Activated CD4-positive, alpha-beta T cell treated with anti-CD3 and anti-CD28 coated beads, Interleukin-2, amount 10 ng/mL, durations not matched to agents 7 days and 5 days (primary cell): ENCODE measurements around the gene OSBPL1A. TPM values are rescaled to one million over a fixed set of nuclear protein-coding genes. Genes with fewer than 3 reads are reported as not detected.

Source experiments
- CTCF ChIA-PET: fragments of 350-600 bp; sonication (Branson Sonifier 250); formaldehyde crosslinking; loops from one replicate; lab custom pipeline; 2021; ENCODE audit warnings: antibody characterized with exemption; lab: Charles Lee
- POLR2A ChIA-PET: fragments of 350-600 bp; sonication (Branson Sonifier 250); formaldehyde crosslinking; loops from one replicate; lab custom pipeline; 2021; ENCODE audit warnings: antibody characterized with exemption; lab: Charles Lee
- DNase-seq: peaks from one replicate; pipeline ENCODE4 v3.0.0-alpha.2; 2020
- H3K27ac Mint-ChIP-seq: one replicate; pipeline ENCODE4 v1.8.0; 2021; ENCODE audit warnings: mild to moderate bottlenecking, moderate library complexity, mixed read lengths
- H3K27me3 Mint-ChIP-seq: one replicate; pipeline ENCODE4 v1.8.0; 2021; ENCODE audit warnings: mixed read lengths
- H3K36me3 Mint-ChIP-seq: one replicate; pipeline ENCODE4 v1.8.0; 2021; ENCODE audit warnings: low read depth, mixed read lengths
- H3K4me1 Mint-ChIP-seq: one replicate; pipeline ENCODE4 v1.8.0; 2021; ENCODE audit warnings: mixed read lengths
- H3K4me3 Mint-ChIP-seq: one replicate; pipeline ENCODE4 v1.8.0; 2021; ENCODE audit warnings: mild to moderate bottlenecking, moderate library complexity, mixed read lengths
- H3K9me3 Mint-ChIP-seq: one replicate; pipeline ENCODE4 v1.8.0; 2021; ENCODE audit warnings: mixed read lengths
- total RNA-seq, 2 experiments: library from RNA; stranded (reverse); gene quantifications; one replicate each; pipeline ENCODE4 v1.2.3, GENCODE V29; 2021

The OSBPL1A gene
- total RNA-seq, 2 experiments from 2014 or later: 1.00 to 1.4 TPM

DNA sequence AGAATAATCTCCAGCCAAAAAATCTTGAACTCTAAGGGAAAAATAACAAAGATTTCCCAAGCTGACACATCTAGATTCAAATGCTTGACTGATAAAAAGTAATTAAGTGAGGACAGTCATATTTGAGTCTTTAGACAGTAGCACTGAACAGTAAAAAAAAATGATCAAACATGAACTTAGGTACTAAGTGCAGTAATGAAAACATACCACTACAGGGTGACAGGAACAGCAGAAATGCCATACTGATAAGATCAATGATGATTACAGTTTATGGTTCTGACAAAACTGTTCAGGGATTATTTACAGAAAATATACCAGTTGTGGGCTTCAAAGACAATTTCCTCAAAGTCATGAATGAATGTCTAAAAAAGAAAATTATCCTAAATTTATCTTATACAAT is 80.3 kb downstream of the OSBPL1A start:
- DNase-seq: no peak
- ChIA-PET CTCF (no interaction called here), POLR2A (no interaction called here)
- H3K36me3 Mint-ChIP-seq: no peaks in the 10 kb centered on the region
- no peak overlapping the region for H3K27ac Mint-ChIP-seq
- H3K4me1 Mint-ChIP-seq: no peaks in the 10 kb centered on the region
- no peak overlapping the region for H3K4me3 Mint-ChIP-seq
- H3K27me3 Mint-ChIP-seq: no peaks in the 10 kb centered on the region
- H3K9me3 Mint-ChIP-seq: no peaks in the 10 kb centered on the region

DNA sequence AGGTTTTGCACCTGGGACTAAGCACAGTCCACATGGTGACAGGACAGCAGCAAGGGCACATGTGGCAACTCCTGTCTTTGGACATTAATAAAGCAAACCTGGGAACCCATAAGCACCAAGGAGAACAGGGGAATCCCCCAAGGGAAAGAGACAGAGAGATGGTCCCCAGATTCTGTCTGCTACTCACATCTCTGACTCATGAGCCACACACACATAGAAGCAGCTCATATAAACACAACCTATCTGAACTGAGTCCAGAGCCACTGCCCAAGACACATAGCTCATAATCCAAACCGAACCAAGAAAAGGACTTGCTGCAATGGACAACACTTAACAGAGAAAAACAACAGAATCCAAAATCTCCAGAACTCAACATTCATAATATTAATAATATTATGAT is 82.5 kb downstream of the OSBPL1A start:
- Mint-ChIP-seq H3K27me3 (no peaks in the 10 kb centered on the region), H3K27ac (no peak overlapping the region), H3K4me3 (no peak overlapping the region), H3K4me1 (no peaks in the 10 kb centered on the region), H3K9me3 (no peaks in the 10 kb centered on the region), H3K36me3 (no peaks in the 10 kb centered on the region)
- DNase-seq: no peak
- ChIA-PET POLR2A (interaction anchor here (0.5 kb wide), 1 partner anchor 937 kb away, joined by 3 read pairs; no protein-coding TSS in a partner anchor), CTCF (no interaction called here)

DNA sequence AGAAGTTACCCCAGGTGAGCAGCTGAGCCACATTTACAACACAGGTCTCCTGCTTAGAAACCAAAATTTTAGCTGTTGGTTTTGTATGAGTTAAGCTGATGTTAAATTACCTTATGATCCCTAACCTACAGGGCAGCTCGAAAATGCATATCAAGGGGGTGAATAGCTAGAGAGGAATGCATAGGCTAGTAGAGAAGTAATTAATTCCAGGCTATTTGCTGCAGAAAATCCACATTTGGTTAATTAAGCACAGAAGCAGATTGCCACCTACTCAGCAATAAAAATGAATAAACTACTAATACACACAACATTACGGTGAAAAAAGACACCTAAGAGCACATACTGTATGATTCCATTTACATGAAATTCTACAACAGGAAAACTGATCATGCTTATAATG is 91.4 kb downstream of the OSBPL1A start:
- ChIA-PET POLR2A (no interaction called here), CTCF (no interaction called here)
- Mint-ChIP-seq H3K36me3 (no peaks in the 10 kb centered on the region), H3K27ac (no peak overlapping the region), H3K9me3 (no peaks in the 10 kb centered on the region), H3K4me1 (no peaks in the 10 kb centered on the region), H3K4me3 (no peak overlapping the region), H3K27me3 (no peaks in the 10 kb centered on the region)
- no peak for DNase-seq

DNA sequence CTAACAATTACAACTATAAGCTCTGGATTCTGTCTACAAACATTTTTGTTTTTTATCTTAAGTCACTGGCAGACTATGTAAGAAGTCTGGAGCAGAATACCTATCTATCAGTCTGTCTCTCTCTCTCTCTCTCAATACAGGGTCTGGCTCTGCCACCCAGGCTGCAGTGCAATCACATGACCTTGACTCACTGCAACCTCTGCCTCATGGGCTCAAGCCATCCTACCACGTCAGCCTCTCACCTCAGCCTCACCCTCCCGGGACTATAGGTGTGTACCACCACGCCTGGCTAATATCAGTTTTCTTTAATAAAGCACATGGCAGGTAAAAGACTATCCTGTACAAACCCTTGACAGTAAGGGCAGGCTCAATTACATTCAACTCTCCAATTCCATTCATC is 96.9 kb downstream of the OSBPL1A start:
- Mint-ChIP-seq H3K27me3 (peaks cover 3% of the 10 kb centered on the region), H3K27ac (no peak overlapping the region), H3K9me3 (no peaks in the 10 kb centered on the region), H3K4me1 (no peaks in the 10 kb centered on the region), H3K4me3 (no peak overlapping the region), H3K36me3 (no peaks in the 10 kb centered on the region)
- no peak for DNase-seq
- CTCF ChIA-PET: no interaction called here
- POLR2A ChIA-PET: no interaction called here

DNA sequence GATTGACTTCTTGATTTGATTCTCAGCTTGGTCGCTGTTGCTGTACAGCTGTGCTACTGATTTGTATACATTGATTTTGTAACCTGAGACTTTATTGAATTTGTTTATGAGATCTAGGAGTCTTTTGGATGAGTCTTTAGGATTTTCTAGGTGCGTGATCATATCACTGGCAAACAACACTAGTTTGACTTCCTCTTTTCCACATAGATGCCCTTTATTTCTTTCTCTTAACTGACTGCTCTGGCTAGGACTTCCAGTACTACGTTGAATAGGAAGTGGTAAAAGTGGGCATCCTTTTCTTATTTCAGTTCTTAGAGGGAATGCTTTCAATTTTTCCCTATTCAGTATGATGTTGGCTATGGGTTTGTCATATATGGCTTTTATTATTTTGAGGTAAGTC is 101.3 kb downstream of the OSBPL1A start:
- ChIA-PET POLR2A (no interaction called here), CTCF (no interaction called here)
- no peaks in the 10 kb centered on the region for H3K4me1 Mint-ChIP-seq
- no peaks in the 10 kb centered on the region for H3K9me3 Mint-ChIP-seq
- no peak overlapping the region for H3K4me3 Mint-ChIP-seq
- DNase-seq: no peak
- no peaks in the 10 kb centered on the region for H3K36me3 Mint-ChIP-seq
- H3K27me3 Mint-ChIP-seq: peaks cover 5% of the 10 kb centered on the region
- H3K27ac Mint-ChIP-seq: no peak overlapping the region

DNA sequence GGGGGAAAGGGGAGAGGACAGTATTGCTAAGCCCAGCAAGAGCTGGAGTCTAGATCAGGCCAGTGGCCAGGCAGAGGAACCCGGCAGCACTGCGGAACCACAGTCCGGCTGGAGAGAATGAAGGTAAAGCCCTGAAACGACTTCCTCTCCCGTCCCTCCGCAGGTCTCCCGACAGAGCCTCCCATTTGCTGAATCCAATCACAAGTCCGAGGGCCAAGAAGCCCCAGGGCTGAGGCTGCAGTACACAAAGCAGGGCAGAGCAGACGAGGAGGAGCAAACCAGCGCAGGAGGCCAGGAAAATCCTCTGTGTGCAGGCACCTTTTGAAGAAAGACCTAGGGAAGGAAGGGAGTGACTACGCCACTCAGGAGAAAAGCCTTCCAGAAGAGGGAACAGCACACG is 104.4 kb downstream of the OSBPL1A start:
- Mint-ChIP-seq H3K4me3 (no peak overlapping the region), H3K9me3 (no peaks in the 10 kb centered on the region), H3K4me1 (no peaks in the 10 kb centered on the region), H3K27ac (no peak overlapping the region), H3K27me3 (peaks cover 5% of the 10 kb centered on the region), H3K36me3 (no peaks in the 10 kb centered on the region)
- no peak for DNase-seq
- ChIA-PET POLR2A (no interaction called here), CTCF (no interaction called here)

DNA sequence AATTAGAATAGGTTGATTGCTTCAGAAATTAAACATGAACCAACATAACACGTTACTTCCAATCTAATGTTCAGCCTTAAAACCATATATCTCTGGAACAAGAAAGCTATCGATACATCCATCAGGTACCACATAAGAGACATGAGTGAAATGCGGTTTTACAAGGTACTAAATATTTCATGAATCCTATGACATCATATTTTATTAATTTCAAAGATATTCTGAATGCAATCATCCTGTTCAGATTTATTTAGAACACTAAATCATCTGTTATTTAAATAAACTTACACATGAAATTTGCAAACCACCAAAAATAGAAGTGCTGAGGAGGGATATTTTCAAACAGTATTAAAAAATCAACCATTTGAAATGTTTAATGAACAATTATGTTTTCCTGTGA is 119.0 kb downstream of the OSBPL1A start:
- POLR2A ChIA-PET: no interaction called here
- no peaks in the 10 kb centered on the region for H3K9me3 Mint-ChIP-seq
- peaks cover 4% of the 10 kb centered on the region for H3K27me3 Mint-ChIP-seq
- H3K4me1 Mint-ChIP-seq: no peaks in the 10 kb centered on the region
- H3K4me3 Mint-ChIP-seq: no peak overlapping the region
- CTCF ChIA-PET: no interaction called here
- H3K27ac Mint-ChIP-seq: no peak overlapping the region
- no peaks in the 10 kb centered on the region for H3K36me3 Mint-ChIP-seq
- no peak for DNase-seq

DNA sequence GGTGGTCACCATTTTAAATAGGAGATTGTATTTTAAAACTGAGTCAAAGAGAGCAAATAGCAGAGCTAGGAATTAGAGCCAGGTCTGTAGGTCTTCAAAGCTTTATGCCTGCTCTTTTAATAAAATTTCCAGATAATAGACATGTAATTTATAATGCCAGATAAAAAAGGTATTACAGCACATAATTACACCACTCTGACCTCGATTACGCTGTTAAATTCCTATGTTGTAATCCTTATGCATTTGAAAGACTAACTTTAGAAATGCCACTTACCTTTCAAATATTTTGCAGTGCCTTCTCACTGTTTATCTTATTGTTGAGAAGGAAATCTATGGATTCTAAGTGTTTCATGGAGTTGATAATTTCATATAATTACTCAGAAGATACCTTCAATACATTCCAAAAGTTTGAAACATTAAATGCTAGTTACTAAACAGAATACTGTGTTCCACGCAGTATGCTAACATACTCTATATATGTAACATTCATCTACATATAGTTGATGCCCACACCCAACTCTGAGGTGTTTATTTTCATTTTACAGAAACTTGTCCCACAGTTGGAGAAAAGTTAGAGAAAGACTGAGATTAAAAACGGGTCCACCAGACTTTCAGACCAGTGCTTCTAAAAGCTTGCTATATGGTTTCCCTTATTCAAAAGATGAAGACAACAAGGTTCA is 120.0 kb downstream of the OSBPL1A start:
- H3K4me1 Mint-ChIP-seq: no peaks in the 10 kb centered on the region
- H3K27ac Mint-ChIP-seq: no peak overlapping the region
- DNase-seq: no peak
- CTCF ChIA-PET: no interaction called here
- no peaks in the 10 kb centered on the region for H3K36me3 Mint-ChIP-seq
- no peaks in the 10 kb centered on the region for H3K9me3 Mint-ChIP-seq
- H3K27me3 Mint-ChIP-seq: peaks cover 9% of the 10 kb centered on the region
- H3K4me3 Mint-ChIP-seq: no peak overlapping the region
- POLR2A ChIA-PET: no interaction called here

DNA sequence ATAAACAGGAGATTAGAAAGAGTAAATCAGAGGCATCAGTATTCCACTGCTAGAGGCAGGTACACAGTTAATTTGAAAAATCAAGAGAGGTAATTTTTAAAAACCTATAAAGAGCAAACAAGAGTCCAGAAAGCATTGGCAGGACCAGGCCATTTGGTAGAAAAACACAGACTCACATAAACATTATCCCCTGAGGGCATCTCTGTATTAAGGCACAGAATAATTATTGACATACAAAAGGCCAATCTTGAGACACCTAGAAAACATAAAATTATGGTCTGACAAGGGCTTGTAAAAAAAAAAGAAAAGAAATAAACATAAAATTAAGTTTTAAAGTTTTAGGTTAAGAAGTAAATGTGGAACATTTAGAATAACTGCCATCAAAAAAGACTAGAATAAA is 120.6 kb downstream of the OSBPL1A start:
- Mint-ChIP-seq H3K36me3 (no peaks in the 10 kb centered on the region), H3K4me1 (peaks cover 3% of the 10 kb centered on the region), H3K27me3 (peaks cover 13% of the 10 kb centered on the region), H3K4me3 (no peak overlapping the region), H3K27ac (no peak overlapping the region), H3K9me3 (no peaks in the 10 kb centered on the region)
- ChIA-PET CTCF (no interaction called here), POLR2A (no interaction called here)
- DNase-seq: no peak

DNA sequence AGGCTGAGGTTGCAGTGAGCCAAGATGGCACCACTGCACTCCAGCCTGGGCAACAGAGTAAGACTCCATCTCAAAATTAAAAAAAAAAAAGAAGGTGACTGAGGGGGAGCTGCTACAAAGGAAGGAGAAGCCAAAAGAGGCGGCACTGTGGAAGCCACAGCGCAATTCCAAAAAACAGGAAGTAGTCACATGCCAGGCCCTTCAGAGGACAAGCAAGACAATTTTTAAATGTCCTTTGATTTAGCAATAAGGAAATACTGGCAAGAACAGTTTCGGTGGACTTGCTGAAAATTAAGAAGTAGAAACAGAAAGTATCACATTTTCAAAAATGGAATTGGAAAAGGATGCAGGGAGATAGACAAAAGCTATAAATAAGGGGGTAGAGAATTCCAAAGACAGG is 122.8 kb downstream of the OSBPL1A start:
- POLR2A ChIA-PET: no interaction called here
- Mint-ChIP-seq H3K4me3 (no peak overlapping the region), H3K27ac (no peak overlapping the region), H3K27me3 (peaks cover 30% of the 10 kb centered on the region), H3K4me1 (peaks cover 10% of the 10 kb centered on the region), H3K36me3 (no peaks in the 10 kb centered on the region), H3K9me3 (no peaks in the 10 kb centered on the region)
- DNase-seq: no peak
- CTCF ChIA-PET: interaction anchor here (0.6 to 0.8 kb wide), 3 partner anchors 9 to 552 kb away, joined by 3 to 4 read pairs (median 3); no protein-coding TSS in a partner anchor

DNA sequence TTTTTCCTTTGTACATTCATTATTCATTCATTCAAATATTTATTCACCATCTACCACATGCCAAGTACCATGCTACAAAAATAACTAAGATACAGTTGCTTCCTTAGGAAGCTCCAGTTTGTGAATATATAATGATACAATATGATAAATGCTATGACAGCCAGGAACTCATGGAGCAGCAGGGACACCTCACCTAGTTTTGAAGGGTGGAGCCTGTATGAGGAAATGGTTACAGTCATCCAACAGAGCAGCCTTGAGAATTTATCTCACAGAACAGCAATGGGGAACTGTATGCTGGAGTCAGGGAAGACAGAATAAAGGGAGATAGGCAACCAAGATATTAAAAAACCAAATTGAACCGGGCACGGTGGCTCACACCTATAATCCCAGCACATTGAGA is 124.0 kb downstream of the OSBPL1A start:
- no peak overlapping the region for H3K4me3 Mint-ChIP-seq
- no peak for DNase-seq
- ChIA-PET CTCF (no interaction called here), POLR2A (no interaction called here)
- H3K4me1 Mint-ChIP-seq: peaks cover 10% of the 10 kb centered on the region
- H3K27ac Mint-ChIP-seq: no peak overlapping the region
- peaks cover 41% of the 10 kb centered on the region for H3K27me3 Mint-ChIP-seq
- no peaks in the 10 kb centered on the region for H3K9me3 Mint-ChIP-seq
- H3K36me3 Mint-ChIP-seq: no peaks in the 10 kb centered on the region

DNA sequence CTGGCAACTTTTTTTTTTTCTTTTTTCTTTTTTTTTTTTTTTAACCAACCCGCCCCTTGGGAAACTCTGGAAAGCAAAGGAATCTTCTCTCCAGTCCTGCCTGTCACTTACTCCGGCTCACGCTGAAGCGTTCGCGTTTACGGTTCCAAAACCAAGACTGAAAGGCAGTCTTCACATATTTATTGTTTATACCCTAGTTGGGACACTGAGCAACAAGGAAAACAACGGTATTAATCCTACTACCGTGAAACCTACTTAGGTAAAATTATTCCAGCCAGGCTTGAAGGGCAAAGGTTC is 125.4 kb downstream of the OSBPL1A start:
- no peak overlapping the region for H3K27ac Mint-ChIP-seq
- ChIA-PET POLR2A (no interaction called here), CTCF (interaction anchor here (1.0 kb wide), 1 partner anchor 9 kb away, joined by 3 read pairs; no protein-coding TSS in a partner anchor)
- peak overlapping the region; percentile 66 for H3K4me3 Mint-ChIP-seq
- DNase-seq: no peak
- no peaks in the 10 kb centered on the region for H3K9me3 Mint-ChIP-seq
- H3K27me3 Mint-ChIP-seq: peaks cover 46% of the 10 kb centered on the region
- H3K4me1 Mint-ChIP-seq: peaks cover 10% of the 10 kb centered on the region
- H3K36me3 Mint-ChIP-seq: no peaks in the 10 kb centered on the region

DNA sequence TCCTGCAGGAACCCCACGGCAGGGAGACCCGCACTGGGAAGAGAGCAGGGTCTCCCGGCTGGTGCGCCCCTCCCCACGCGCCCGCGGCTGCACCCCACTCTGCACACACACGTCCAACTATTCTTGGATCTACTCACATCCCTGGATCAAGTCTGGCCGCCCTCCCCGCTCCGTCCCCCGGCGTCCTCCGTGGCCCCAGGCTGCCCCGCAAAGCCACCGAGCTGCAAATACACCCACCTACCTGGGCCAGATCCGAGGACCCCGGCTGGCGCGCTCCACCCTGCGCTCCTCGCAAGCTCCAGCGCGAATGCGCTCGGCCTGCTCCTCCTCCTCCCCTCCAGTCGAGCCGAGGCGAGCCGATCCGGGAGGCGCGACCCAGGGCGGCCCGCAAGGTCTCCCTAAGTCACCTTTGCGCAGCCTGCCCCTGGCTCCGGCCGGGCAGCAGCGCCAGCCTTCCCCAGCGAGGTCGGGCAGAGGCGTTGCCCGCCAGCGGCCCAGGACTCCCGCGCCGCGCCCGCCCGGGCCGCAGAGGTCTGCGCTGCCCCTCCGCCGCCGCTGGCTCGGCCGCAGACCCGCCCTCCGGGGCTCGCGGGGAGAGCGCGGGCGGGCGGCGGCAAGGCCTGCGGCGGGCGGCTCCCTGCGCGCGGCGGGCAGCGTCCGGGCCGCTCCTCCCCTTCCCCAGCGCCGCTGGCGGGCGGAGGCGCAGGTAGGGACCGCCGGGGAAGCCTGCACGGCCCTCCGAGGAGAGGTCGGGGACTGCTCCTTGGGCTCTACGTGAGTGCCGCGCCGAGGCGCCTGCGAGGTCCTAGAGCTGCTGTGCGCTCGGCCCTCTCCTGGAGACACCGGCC is 126.0 kb downstream of the OSBPL1A start:
- H3K36me3 Mint-ChIP-seq: no peaks in the 10 kb centered on the region
- H3K9me3 Mint-ChIP-seq: no peaks in the 10 kb centered on the region
- POLR2A ChIA-PET: no interaction called here
- H3K4me1 Mint-ChIP-seq: peaks cover 10% of the 10 kb centered on the region
- peaks cover 46% of the 10 kb centered on the region for H3K27me3 Mint-ChIP-seq
- H3K27ac Mint-ChIP-seq: no peak overlapping the region
- peak; percentile 11 for DNase-seq
- CTCF ChIA-PET: interaction anchor here (1.0 kb wide), 1 partner anchor 9 kb away, joined by 3 read pairs; no protein-coding TSS in a partner anchor
- H3K4me3 Mint-ChIP-seq: peak overlapping the region; percentile 66
